Fibroblast of mammary gland (primary cell): ENCODE data around the gene GTF3C4.

Experiments used
- DNase-seq: peaks from one replicate; pipeline ENCODE4 v3.0.0-alpha.2; 2010; ENCODE audit warnings: low read depth
- H3K4me3 ChIP-seq: 2 replicates; pipeline ENCODE4 v1.5.1; 2011; ENCODE audit warnings: low read depth, mild to moderate bottlenecking, low read length, moderate library complexity; ENCODE audit not compliant: control insufficient read depth
- TF ChIP-seq, protein P1 (sequence below): conservative IDR thresholded peaks from 2 replicates; pipeline ENCODE4 v1.5.1; 2011; ENCODE audit warnings: low read depth, low read length, inconsistent platforms; ENCODE audit not compliant: control insufficient read depth, insufficient read depth

Gene GTF3C4

DNA sequence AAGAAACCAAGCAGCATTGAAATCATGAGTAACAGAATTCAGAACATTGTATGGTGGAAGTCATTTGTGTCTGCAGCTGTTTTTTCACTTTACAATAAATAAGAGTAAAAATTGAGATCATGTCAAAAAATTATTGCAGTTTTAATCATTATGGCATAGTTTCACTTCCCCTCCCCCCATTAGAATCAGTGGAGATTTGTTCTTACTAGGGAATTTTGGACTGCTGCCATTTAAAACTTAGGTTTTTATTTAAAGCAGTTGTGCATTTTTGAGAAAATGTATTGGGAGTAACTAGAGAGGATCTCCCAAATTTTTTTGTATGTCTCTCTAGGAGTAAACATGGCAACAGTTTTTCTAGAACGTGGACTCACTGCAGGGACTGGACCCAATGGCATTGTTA is 20.4 kb downstream of the GTF3C4 start:
- no peak overlapping the region for H3K4me3 ChIP-seq
- DNase-seq: no peak
- TF ChIP-seq, protein P1, sequence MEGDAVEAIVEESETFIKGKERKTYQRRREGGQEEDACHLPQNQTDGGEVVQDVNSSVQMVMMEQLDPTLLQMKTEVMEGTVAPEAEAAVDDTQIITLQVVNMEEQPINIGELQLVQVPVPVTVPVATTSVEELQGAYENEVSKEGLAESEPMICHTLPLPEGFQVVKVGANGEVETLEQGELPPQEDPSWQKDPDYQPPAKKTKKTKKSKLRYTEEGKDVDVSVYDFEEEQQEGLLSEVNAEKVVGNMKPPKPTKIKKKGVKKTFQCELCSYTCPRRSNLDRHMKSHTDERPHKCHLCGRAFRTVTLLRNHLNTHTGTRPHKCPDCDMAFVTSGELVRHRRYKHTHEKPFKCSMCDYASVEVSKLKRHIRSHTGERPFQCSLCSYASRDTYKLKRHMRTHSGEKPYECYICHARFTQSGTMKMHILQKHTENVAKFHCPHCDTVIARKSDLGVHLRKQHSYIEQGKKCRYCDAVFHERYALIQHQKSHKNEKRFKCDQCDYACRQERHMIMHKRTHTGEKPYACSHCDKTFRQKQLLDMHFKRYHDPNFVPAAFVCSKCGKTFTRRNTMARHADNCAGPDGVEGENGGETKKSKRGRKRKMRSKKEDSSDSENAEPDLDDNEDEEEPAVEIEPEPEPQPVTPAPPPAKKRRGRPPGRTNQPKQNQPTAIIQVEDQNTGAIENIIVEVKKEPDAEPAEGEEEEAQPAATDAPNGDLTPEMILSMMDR: no peak

DNA sequence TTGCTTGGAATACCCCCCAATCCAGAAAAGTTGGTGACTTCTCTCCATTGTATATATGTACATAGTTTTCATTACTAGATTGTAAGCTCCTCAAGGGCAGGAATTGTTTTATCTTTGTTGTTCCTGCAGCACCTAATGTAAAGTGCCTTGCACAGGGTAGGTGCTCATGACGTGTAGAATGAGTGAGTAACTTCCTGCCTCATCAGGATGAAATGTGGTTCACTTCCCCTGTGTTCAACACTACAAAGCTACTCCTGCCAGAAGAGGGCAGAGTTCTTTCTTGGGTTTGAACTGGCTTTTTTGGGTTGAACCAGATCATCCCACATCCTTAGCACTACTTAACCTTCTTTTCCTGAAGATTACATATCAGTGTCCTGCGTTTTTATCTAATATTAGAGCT is 23.9 kb downstream of the GTF3C4 start:
- TF ChIP-seq, protein P1: peak; percentile 25
- DNase-seq: peak; percentile 50
- H3K4me3 ChIP-seq: no peak overlapping the region

DNA sequence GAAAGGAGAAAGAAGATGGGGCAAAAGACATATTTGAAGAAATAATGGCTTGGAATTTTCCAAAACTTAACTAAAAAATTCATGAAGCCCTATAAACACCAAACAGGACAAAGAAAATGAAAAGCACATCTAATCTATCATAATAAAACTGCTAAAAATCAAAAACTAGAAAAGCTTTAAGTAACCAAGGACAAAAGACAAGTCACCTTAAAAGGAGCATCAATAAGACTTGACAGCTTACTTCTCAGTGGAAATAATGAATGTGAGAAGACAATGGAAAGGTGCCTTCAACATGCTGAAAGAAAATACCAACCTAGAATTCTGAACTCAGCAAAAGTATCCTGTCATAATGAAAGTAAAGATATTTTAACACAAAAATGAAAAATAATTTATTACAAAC is 27.0 kb downstream of the GTF3C4 start:
- TF ChIP-seq, protein P1: no peak
- no peak overlapping the region for H3K4me3 ChIP-seq
- peak; percentile 7 for DNase-seq

DNA sequence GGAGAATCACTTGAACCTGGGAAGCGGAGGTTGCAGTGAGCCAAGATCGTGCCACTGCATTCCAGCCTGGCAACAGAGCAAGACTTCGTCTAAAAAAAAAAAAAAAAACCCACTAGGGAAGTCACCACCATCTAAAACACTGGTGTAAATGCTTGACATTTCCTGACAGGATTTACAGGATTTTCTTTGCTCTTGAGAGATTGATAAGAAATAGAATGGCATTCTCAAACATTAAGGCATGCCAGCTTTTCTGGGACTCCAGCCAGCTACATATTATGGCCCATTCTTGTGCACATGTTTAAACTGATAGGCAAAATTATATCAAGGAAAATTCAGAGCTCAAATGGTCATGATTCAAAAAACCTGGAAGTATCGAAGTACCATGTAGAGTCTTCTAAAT is 28.7 kb downstream of the GTF3C4 start:
- TF ChIP-seq, protein P1: no peak
- no peak for DNase-seq

DNA sequence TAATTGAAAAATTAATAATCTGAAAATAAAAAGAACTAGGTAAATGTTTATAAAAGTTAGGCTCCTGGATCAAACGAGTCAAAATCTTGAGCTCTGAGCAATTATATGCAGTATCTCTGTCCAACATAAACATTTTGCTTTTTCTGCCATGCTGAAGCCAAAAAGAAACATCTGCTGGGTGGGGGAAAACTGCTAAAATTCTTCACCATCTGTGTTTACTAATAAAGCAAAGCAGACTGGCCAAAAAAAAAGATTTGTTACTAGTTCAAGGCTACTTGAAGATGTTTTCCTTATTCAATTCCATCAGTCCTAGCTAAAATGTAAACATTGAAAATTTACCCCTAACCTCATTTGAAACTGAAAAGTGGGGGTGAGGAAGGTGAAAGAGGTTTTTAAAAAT is 29.7 kb downstream of the GTF3C4 start:
- TF ChIP-seq, protein P1: no peak

More for the DNA sequence above, 28.7 kb downstream of the GTF3C4 start:
- H3K4me3 ChIP-seq: no peak overlapping the region

DNA sequence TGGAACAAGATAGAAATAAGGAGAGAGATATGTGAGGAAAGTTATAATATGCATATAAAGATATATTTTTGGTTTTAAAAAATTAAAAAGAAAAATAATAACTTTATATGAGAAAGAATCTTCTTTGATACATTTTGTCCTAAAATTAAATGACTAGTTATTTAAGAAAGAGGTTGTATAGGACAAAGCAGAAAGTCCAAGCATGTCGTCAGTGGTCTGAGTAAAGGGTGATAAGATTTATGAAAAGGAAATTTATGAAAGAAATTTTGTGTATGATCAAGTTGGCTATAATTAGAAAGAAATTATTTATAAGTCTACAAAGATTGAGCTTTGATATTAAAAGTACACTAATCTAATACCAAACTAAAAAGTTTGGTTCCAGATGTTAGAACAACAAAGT is 32.0 kb downstream of the GTF3C4 start:
- no peak overlapping the region for H3K4me3 ChIP-seq
- TF ChIP-seq, protein P1: no peak
- DNase-seq: no peak

More for the DNA sequence above, 29.7 kb downstream of the GTF3C4 start:
- H3K4me3 ChIP-seq: no peak overlapping the region
- peak; percentile 19 for DNase-seq

DNA sequence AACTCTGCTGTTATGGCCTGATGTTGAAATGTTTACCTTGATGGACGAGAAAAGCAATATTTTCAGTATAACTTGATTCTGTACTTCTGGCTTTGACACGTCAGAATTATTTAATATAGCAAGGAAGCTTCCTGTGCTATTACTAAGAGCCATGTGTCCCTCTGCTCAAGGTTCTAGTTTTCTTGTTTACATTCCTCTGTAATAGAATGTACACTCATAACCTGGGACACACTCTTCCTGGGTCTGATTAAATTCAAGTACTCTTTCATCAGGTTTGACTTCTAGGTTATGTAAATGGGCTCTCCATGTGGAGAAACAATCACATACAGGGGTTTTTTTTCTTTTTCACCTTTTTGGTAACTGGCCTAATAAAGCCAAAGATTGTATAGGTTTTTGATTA is 33.1 kb downstream of the GTF3C4 start:
- peak; percentile 12 for DNase-seq
- H3K4me3 ChIP-seq: no peak overlapping the region
- TF ChIP-seq, protein P1: no peak
